SK-N-SH treated with all-trans-retinoic acid at 6 μM for 48 hours (cell line): ENCODE results near the gene KCTD18.

ENCODE experiments used
- BACH2 ChIP-seq: fragments of 250-450 bp; sonication (Bioruptor Pico); IDR thresholded peaks from 2 replicates; pipeline ENCODE4 v1.9.0; 2021; ENCODE audit warnings: mild to moderate bottlenecking, borderline replicate concordance
- CREB5 ChIP-seq: fragments of 250-450 bp; sonication (Bioruptor Pico); IDR thresholded peaks from 2 replicates; pipeline ENCODE4 v1.5.1; 2020; ENCODE audit warnings: low read depth, mild to moderate bottlenecking, moderate library complexity
- CSDC2 ChIP-seq: fragments of 250-450 bp; sonication (Bioruptor Pico); IDR thresholded peaks from 2 replicates; pipeline ENCODE4 v1.5.0; 2020; ENCODE audit warnings: mild to moderate bottlenecking, moderate library complexity
- RARB ChIP-seq: fragments of 250-450 bp; sonication (Bioruptor Pico); IDR thresholded peaks from 2 replicates; pipeline ENCODE4 v1.8.0; 2021; ENCODE audit warnings: mild to moderate bottlenecking, moderate library complexity
- TSHZ2 ChIP-seq: fragments of 250-450 bp; sonication (Bioruptor Pico); IDR thresholded peaks from 2 replicates; pipeline ENCODE4 v1.5.0; 2020; ENCODE audit warnings: mild to moderate bottlenecking, moderate library complexity
- ZNF8 ChIP-seq: fragments of 450-650 bp; formaldehyde crosslinking; IDR thresholded peaks from 2 replicates; pipeline ENCODE4 v1.5.0; 2020; ENCODE audit warnings: mild to moderate bottlenecking, moderate library complexity

- TF ChIP-seq RARB (no peak), ZNF8 (CRISPR knock-in tag) (no peak), TSHZ2 (CRISPR knock-in tag) (no peak), CSDC2 (CRISPR knock-in tag) (no peak), CREB5 (CRISPR knock-in tag) (no peak), BACH2 (CRISPR knock-in tag) (no peak)
Observed at GRCh38 chr2:200483729-200484198, 26.1 kb downstream of the KCTD18 start.
